DND-41 (cell line): ENCODE data around the gene TFDP3.

Experiments
- ATAC-seq: fragments of 200-7000 bp; cut with Tn5 transposase; 3 replicates; pipeline ENCODE4 v1.9.1; 2021; ENCODE audit warnings: low read depth; ENCODE audit not compliant: insufficient read depth
- DNase-seq: peaks from one replicate; pipeline ENCODE4 v3.0.0-alpha.2; 2020
- H2AFZ ChIP-seq: 2 replicates; pipeline ENCODE4 v1.6.0; 2012; ENCODE audit warnings: low read depth, low read length
- H3K27ac ChIP-seq: 2 replicates; pipeline ENCODE4 v1.5.1; 2012; ENCODE audit warnings: low read length, inconsistent platforms
- H3K27me3 ChIP-seq: fragments of 200-600 bp; sonication (generic); 2 replicates; pipeline ENCODE4 v1.6.0; 2012; ENCODE audit warnings: low read length, mild to moderate bottlenecking, inconsistent platforms; ENCODE audit not compliant: insufficient read depth, poor library complexity
- H3K36me3 ChIP-seq: 2 replicates; pipeline ENCODE4 v1.5.1; 2012; ENCODE audit warnings: low read length, inconsistent platforms; ENCODE audit not compliant: insufficient read depth
- H3K4me1 ChIP-seq: 2 replicates; pipeline ENCODE4 v1.5.1; 2012; ENCODE audit warnings: mild to moderate bottlenecking, low read length; ENCODE audit not compliant: insufficient read depth
- H3K4me2 ChIP-seq: 2 replicates; pipeline ENCODE4 v1.6.0; 2012; ENCODE audit warnings: mild to moderate bottlenecking, moderate library complexity, low read length, inconsistent platforms; ENCODE audit not compliant: insufficient read depth
- H3K4me3 ChIP-seq, 2 experiments: fragments of 200-600 bp in 1 of 2; shearing (Covaris generic) in 1 of 2; 2 replicates each; pipeline ENCODE4 v1.5.1; 2012 to 2016; ENCODE audit warnings: inconsistent platforms in 2 of 2, low read length in 2 of 2, mild to moderate bottlenecking in 2 of 2, low read depth in 1 of 2, moderate library complexity in 1 of 2
- H3K79me2 ChIP-seq: 2 replicates; pipeline ENCODE4 v1.6.0; 2012; ENCODE audit warnings: low read length, inconsistent platforms; ENCODE audit not compliant: insufficient read depth
- H3K9ac ChIP-seq: 2 replicates; pipeline ENCODE4 v1.6.0; 2012; ENCODE audit warnings: low read depth, mild to moderate bottlenecking, inconsistent platforms, low read length, moderate library complexity
- H3K9me3 ChIP-seq: 2 replicates; pipeline ENCODE4 v1.5.1; 2012; ENCODE audit warnings: low read length, moderate library complexity, mild to moderate bottlenecking, inconsistent platforms; ENCODE audit not compliant: insufficient read depth, severe bottlenecking
- H4K20me1 ChIP-seq: 2 replicates; pipeline ENCODE4 v1.6.0; 2012; ENCODE audit warnings: low read length; ENCODE audit not compliant: insufficient read depth
- EZH2 ChIP-seq: IDR thresholded peaks from 3 replicates; pipeline ENCODE4 v1.6.1; 2012; ENCODE audit warnings: borderline replicate concordance, low read depth, mild to moderate bottlenecking, moderate library complexity, low read length, inconsistent platforms; ENCODE audit not compliant: severe bottlenecking
- TF ChIP-seq, protein P1 (sequence below): IDR thresholded peaks from 2 replicates; pipeline ENCODE4 v1.5.1; 2012; ENCODE audit warnings: borderline replicate concordance, low read length, moderate library complexity, mild to moderate bottlenecking; ENCODE audit not compliant: poor library complexity, severe bottlenecking; ENCODE audit errors: extremely low read depth

Gene TFDP3

DNA sequence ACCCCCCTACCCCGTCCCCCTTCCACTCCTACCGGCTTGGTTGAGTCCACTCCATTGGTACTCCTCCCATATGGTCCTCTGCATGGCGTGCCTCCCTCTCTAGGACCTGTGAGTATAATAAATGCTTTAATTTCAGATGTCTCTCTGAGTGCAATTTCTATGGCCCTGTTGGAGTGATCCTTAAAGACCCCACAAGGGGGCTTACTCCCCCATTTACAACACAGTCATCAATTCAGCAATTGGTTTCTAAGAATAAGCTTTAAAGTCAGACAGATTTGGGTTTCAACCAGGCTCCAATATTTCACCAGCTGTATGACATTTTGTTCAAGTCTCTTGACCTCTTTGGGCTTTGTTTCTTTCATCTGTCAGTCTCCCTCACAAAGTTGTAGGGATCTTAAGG is 38.7 kb downstream of the TFDP3 start:
- Histone ChIP-seq H3K9ac (no peak overlapping the region), H2AFZ (no peak overlapping the region), H3K27me3 (no peaks in the 10 kb centered on the region), H3K4me2 (no peak overlapping the region), H3K36me3 (no peaks in the 10 kb centered on the region), H3K79me2 (no peaks in the 10 kb centered on the region), H3K27ac (no peak overlapping the region), H3K4me3 (no peak overlapping the region), H3K9me3 (no peaks in the 10 kb centered on the region), H3K4me1 (no peaks in the 10 kb centered on the region), H4K20me1 (no peaks in the 10 kb centered on the region)
- no peak for DNase-seq
- no peak for ATAC-seq
- TF ChIP-seq EZH2: no peak
- TF ChIP-seq, protein P1, sequence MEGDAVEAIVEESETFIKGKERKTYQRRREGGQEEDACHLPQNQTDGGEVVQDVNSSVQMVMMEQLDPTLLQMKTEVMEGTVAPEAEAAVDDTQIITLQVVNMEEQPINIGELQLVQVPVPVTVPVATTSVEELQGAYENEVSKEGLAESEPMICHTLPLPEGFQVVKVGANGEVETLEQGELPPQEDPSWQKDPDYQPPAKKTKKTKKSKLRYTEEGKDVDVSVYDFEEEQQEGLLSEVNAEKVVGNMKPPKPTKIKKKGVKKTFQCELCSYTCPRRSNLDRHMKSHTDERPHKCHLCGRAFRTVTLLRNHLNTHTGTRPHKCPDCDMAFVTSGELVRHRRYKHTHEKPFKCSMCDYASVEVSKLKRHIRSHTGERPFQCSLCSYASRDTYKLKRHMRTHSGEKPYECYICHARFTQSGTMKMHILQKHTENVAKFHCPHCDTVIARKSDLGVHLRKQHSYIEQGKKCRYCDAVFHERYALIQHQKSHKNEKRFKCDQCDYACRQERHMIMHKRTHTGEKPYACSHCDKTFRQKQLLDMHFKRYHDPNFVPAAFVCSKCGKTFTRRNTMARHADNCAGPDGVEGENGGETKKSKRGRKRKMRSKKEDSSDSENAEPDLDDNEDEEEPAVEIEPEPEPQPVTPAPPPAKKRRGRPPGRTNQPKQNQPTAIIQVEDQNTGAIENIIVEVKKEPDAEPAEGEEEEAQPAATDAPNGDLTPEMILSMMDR: no peak

DNA sequence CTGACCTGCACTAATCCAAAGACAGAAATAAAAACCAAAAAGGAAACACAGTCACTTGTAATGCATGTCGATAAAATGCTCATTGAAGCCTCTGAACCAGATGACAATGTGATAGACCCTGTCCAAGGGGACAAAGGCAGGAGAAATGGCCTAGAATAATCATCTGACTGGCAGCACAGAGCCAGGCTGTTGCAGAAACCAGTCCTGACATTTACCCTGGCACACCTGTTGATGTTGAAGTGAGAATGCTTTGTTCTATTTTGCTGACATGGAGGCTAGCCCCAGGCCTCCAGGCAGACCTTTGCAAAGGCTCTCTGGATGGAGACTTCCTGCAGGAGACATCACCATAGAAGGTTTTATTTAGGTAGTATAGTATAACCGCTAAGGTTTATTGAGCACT is 41.0 kb downstream of the TFDP3 start:
- TF ChIP-seq EZH2: no peak
- TF ChIP-seq, protein P1: no peak
- Histone ChIP-seq H3K4me1 (peaks cover 4% of the 10 kb centered on the region; the same call in 1 of the 2 replicates), H3K9me3 (no peaks in the 10 kb centered on the region), H3K27me3 (no peaks in the 10 kb centered on the region), H3K27ac (no peak overlapping the region), H3K9ac (no peak overlapping the region), H3K4me3 (no peak overlapping the region), H3K79me2 (no peaks in the 10 kb centered on the region), H3K4me2 (no peak overlapping the region), H2AFZ (no peak overlapping the region), H4K20me1 (no peaks in the 10 kb centered on the region), H3K36me3 (no peaks in the 10 kb centered on the region)
- DNase-seq (no peak), ATAC-seq (no peak)

DNA sequence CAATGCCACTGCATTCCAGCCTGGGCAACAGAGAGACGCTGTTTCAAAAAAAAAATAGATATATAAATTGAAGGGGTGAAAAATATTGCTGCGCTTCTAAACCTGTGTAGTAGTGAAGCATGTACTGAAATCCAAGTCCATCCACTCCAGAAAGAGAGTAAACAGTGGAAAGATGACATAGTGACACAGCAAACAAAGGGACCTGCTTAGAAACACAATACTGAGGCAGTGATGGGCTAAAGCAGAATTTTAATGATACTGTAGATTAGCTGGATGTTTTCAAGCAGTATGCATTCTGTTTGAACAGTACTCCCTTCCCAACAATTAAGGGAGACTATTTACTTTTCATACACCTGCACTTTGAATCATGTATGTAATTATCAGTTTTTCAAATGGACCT is 42.5 kb downstream of the TFDP3 start:
- Histone ChIP-seq H3K9ac (no peak overlapping the region), H3K4me3 (no peak overlapping the region), H3K9me3 (no peaks in the 10 kb centered on the region), H3K27me3 (no peaks in the 10 kb centered on the region), H3K4me1 (peaks cover 5% of the 10 kb centered on the region; the same call in 1 of the 2 replicates), H3K4me2 (no peak overlapping the region), H2AFZ (no peak overlapping the region), H3K36me3 (no peaks in the 10 kb centered on the region), H3K79me2 (no peaks in the 10 kb centered on the region), H4K20me1 (no peaks in the 10 kb centered on the region), H3K27ac (no peak overlapping the region)
- TF ChIP-seq, protein P1: no peak
- TF ChIP-seq EZH2: no peak
- ATAC-seq: no peak
- DNase-seq: no peak

DNA sequence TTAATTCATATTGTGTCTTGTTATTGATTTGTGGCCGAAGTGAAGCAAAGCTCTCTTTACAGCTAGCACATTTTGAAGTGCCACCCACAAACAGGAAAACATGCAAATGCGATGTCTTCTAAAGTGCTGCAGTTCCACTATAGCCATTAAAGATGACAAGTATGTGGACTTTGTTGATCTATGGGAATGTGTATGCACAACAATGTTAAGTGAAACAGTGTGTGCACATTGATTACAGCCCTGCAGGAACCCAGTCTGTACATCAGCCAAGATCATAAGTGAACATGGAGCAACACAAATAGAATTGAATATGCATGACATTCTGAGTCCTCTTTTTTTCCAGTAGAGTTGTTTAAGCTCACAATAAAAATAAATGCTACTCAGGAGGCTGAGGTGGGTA is 43.0 kb downstream of the TFDP3 start:
- Histone ChIP-seq H3K36me3 (no peaks in the 10 kb centered on the region), H3K9ac (no peak overlapping the region), H3K79me2 (no peaks in the 10 kb centered on the region), H3K4me3 (no peak overlapping the region), H3K27me3 (no peaks in the 10 kb centered on the region), H3K4me2 (no peak overlapping the region), H2AFZ (no peak overlapping the region), H3K4me1 (peaks cover 5% of the 10 kb centered on the region; the same call in 1 of the 2 replicates), H3K27ac (no peak overlapping the region), H4K20me1 (no peaks in the 10 kb centered on the region), H3K9me3 (no peaks in the 10 kb centered on the region)
- ATAC-seq (no peak), DNase-seq (no peak)
- TF ChIP-seq, protein P1: no peak
- no peak for TF ChIP-seq EZH2
